ENCODE measurements around the gene PCBP3. TPM values are rescaled to one million over a fixed set of nuclear protein-coding genes. Genes with fewer than 3 reads are reported as not detected.
"Not testable (repeated sequence)": the region's sequence is repeated elsewhere in the genome, so short reads cannot be mapped to it uniquely, and the experiment has no call there.

PCBP3 gene
- total RNA-seq, 2 donors from 2014 or later, result 11.6 to 16.5 TPM

GRCh38 chr21:45889961-45890360 is 246.4 kb downstream of the PCBP3 start:
- Mint-ChIP-seq H3K27ac (no peak overlapping the region), H3K4me1 (peaks cover 37% of the 10 kb centered on the region), H3K27me3 (peaks cover 5% of the 10 kb centered on the region), H3K9me3 (peaks cover 6% of the 10 kb centered on the region), H3K36me3 (ENCODE audit: low read depth) (no peaks in the 10 kb centered on the region), H3K4me3 (no peak overlapping the region)
- ATAC-seq (replicated peaks), result no peak

- ATAC-seq (replicated peaks), result peak; percentile 24
- Mint-ChIP-seq H3K27ac (no peak overlapping the region), H3K27me3 (peaks cover 5% of the 10 kb centered on the region), H3K4me3 (peak overlapping the region; percentile 29), H3K36me3 (ENCODE audit: low read depth) (no peaks in the 10 kb centered on the region), H3K9me3 (no peaks in the 10 kb centered on the region), H3K4me1 (peaks cover 25% of the 10 kb centered on the region)
These were observed 248.0 kb downstream of the PCBP3 start for GRCh38 chr21:45891388-45892155.

GRCh38 chr21:45892156-45892915 is 248.8 kb downstream of the PCBP3 start:
- Mint-ChIP-seq H3K27me3 (peaks cover 5% of the 10 kb centered on the region), H3K9me3 (no peaks in the 10 kb centered on the region), H3K4me1 (peaks cover 25% of the 10 kb centered on the region), H3K4me3 (peak overlapping the region; percentile 29), H3K27ac (no peak overlapping the region), H3K36me3 (ENCODE audit: low read depth) (no peaks in the 10 kb centered on the region)
- peak; percentile 47 for ATAC-seq (replicated peaks)

- no peaks in the 10 kb centered on the region for H3K36me3 Mint-ChIP-seq (ENCODE audit: low read depth)
- H3K27ac Mint-ChIP-seq, result no peak overlapping the region
- H3K4me3 Mint-ChIP-seq, result no peak overlapping the region
- no peak for ATAC-seq (replicated peaks)
- H3K27me3 Mint-ChIP-seq, result peaks cover 5% of the 10 kb centered on the region
- H3K9me3 Mint-ChIP-seq, result no peaks in the 10 kb centered on the region
- H3K4me1 Mint-ChIP-seq, result peaks cover 25% of the 10 kb centered on the region
These were observed 249.6 kb downstream of the PCBP3 start for GRCh38 chr21:45892916-45893739.

- peaks cover 22% of the 10 kb centered on the region for H3K4me1 Mint-ChIP-seq
- H3K27ac Mint-ChIP-seq, result no peak overlapping the region
- ATAC-seq (replicated peaks), result no peak
- no peak overlapping the region for H3K4me3 Mint-ChIP-seq
- H3K36me3 Mint-ChIP-seq (ENCODE audit: low read depth), result no peaks in the 10 kb centered on the region
- peaks cover 5% of the 10 kb centered on the region for H3K27me3 Mint-ChIP-seq
- no peaks in the 10 kb centered on the region for H3K9me3 Mint-ChIP-seq
These were observed 250.4 kb downstream of the PCBP3 start for GRCh38 chr21:45893740-45894449.

GRCh38 chr21:45894450-45894825 is 250.9 kb downstream of the PCBP3 start:
- Mint-ChIP-seq H3K36me3 (ENCODE audit: low read depth) (no peaks in the 10 kb centered on the region), H3K27ac (no peak overlapping the region), H3K4me3 (no peak overlapping the region), H3K9me3 (no peaks in the 10 kb centered on the region), H3K27me3 (peaks cover 5% of the 10 kb centered on the region), H3K4me1 (peaks cover 19% of the 10 kb centered on the region)
- ATAC-seq (replicated peaks), result no peak

- ATAC-seq (replicated peaks), result no peak
- Mint-ChIP-seq H3K27me3 (peaks cover 5% of the 10 kb centered on the region), H3K4me3 (no peak overlapping the region), H3K36me3 (ENCODE audit: low read depth) (no peaks in the 10 kb centered on the region), H3K4me1 (peaks cover 19% of the 10 kb centered on the region), H3K9me3 (no peaks in the 10 kb centered on the region), H3K27ac (no peak overlapping the region)
These were observed 251.6 kb downstream of the PCBP3 start for GRCh38 chr21:45894906-45895777.

GRCh38 chr21:45895778-45896370 is 252.3 kb downstream of the PCBP3 start:
- H3K36me3 Mint-ChIP-seq (ENCODE audit: low read depth), result no peaks in the 10 kb centered on the region
- no peak overlapping the region for H3K4me3 Mint-ChIP-seq
- H3K27ac Mint-ChIP-seq, result no peak overlapping the region
- no peak for ATAC-seq (replicated peaks)
- no peaks in the 10 kb centered on the region for H3K27me3 Mint-ChIP-seq
- peaks cover 13% of the 10 kb centered on the region for H3K4me1 Mint-ChIP-seq
- no peaks in the 10 kb centered on the region for H3K9me3 Mint-ChIP-seq

GRCh38 chr21:45896431-45896830 is 252.9 kb downstream of the PCBP3 start:
- H3K27ac Mint-ChIP-seq; H3K9me3 Mint-ChIP-seq; H3K36me3 Mint-ChIP-seq (ENCODE audit: low read depth); ATAC-seq (replicated peaks); H3K27me3 Mint-ChIP-seq; H3K4me1 Mint-ChIP-seq; H3K4me3 Mint-ChIP-seq: not testable (repeated sequence)

- ATAC-seq (replicated peaks), result no peak
- Mint-ChIP-seq H3K4me3 (no peak overlapping the region), H3K9me3 (no peaks in the 10 kb centered on the region), H3K36me3 (ENCODE audit: low read depth) (no peaks in the 10 kb centered on the region), H3K27me3 (no peaks in the 10 kb centered on the region), H3K27ac (no peak overlapping the region), H3K4me1 (peaks cover 6% of the 10 kb centered on the region)
These were observed 253.9 kb downstream of the PCBP3 start for GRCh38 chr21:45897191-45898027.

GRCh38 chr21:45898028-45898350 is 254.5 kb downstream of the PCBP3 start:
- Mint-ChIP-seq H3K27me3 (no peaks in the 10 kb centered on the region), H3K27ac (no peak overlapping the region), H3K36me3 (ENCODE audit: low read depth) (no peaks in the 10 kb centered on the region), H3K9me3 (no peaks in the 10 kb centered on the region), H3K4me1 (peaks cover 2% of the 10 kb centered on the region), H3K4me3 (no peak overlapping the region)
- ATAC-seq (replicated peaks), result no peak

- no peaks in the 10 kb centered on the region for H3K4me1 Mint-ChIP-seq
- no peaks in the 10 kb centered on the region for H3K36me3 Mint-ChIP-seq (ENCODE audit: low read depth)
- no peak overlapping the region for H3K27ac Mint-ChIP-seq
- H3K9me3 Mint-ChIP-seq, result no peaks in the 10 kb centered on the region
- H3K27me3 Mint-ChIP-seq, result no peaks in the 10 kb centered on the region
- no peak for ATAC-seq (replicated peaks)
- H3K4me3 Mint-ChIP-seq, result no peak overlapping the region
These were observed 255.3 kb downstream of the PCBP3 start for GRCh38 chr21:45898781-45899180.
